Coronary artery (tissue), 2 donors: Measurements from ENCODE around the gene C1QTNF8.

Experiments
- DNase-seq: peaks from one replicate; pipeline ENCODE4 v3.0.0-alpha.2; 2017; ENCODE audit warnings: low spot score
- H3K27ac ChIP-seq, 2 donors: fragments of 200-600 bp; sonication (generic); one replicate each; pipeline ENCODE4 v1.5.1; 2016 to 2019
- H3K4me3 ChIP-seq: fragments of 200-600 bp; sonication (generic); 2 replicates; pipeline ENCODE4 v1.5.1; 2016; ENCODE audit warnings: mild to moderate bottlenecking, moderate library complexity
- CTCF ChIP-seq: fragments of 200-600 bp; sonication (generic); IDR thresholded peaks from one replicate; pipeline ENCODE4 v1.5.1; 2019; ENCODE audit warnings: antibody characterized with exemption

C1QTNF8 gene

GRCh38 chr16:1075546-1075945 lies 20.5 kb downstream of the C1QTNF8 start:
- no peak overlapping the region for H3K4me3 ChIP-seq
- TF ChIP-seq CTCF = no peak
- H3K27ac ChIP-seq = no peak overlapping the region
- no peak for DNase-seq

GRCh38 chr16:1074379-1074649 lies 21.7 kb downstream of the C1QTNF8 start:
- TF ChIP-seq CTCF = no peak
- DNase-seq = no peak
- Histone ChIP-seq H3K4me3 (no peak overlapping the region), H3K27ac (no peak overlapping the region)

- no peak overlapping the region for H3K4me3 ChIP-seq
- no peak for DNase-seq
- TF ChIP-seq CTCF = no peak
- no peak overlapping the region for H3K27ac ChIP-seq
Observed at GRCh38 chr16:1073566-1074378, 22.3 kb downstream of the C1QTNF8 start.

GRCh38 chr16:1073262-1073558 lies 22.8 kb downstream of the C1QTNF8 start:
- no peak overlapping the region for H3K4me3 ChIP-seq
- H3K27ac ChIP-seq = no peak overlapping the region
- no peak for TF ChIP-seq CTCF
- DNase-seq = no peak

GRCh38 chr16:1072526-1073261 lies 23.4 kb downstream of the C1QTNF8 start, which contains the start of gene SSTR5:
TSS of gene SSTR5 (plus strand) at chr16:1072747. CDS start at chr16:1078869, 6,122 bp downstream.
- no peak for TF ChIP-seq CTCF
- no peak within 1 kb of the TSS for H3K4me3 ChIP-seq
- H3K27ac ChIP-seq = no peak within 1 kb of the TSS
- DNase-seq = no peak

- H3K27ac ChIP-seq = no peak overlapping the region
- TF ChIP-seq CTCF = no peak
Observed at GRCh38 chr16:1071561-1072225, 24.4 kb downstream of the C1QTNF8 start.

More at GRCh38 chr16:1071561-1072225, 24.4 kb downstream of the C1QTNF8 start:
- no peak overlapping the region for H3K4me3 ChIP-seq
- no peak for DNase-seq
